ENCODE results near the gene SPOCK1.

SPOCK1 gene

GRCh38 chr5:137142346-137142745, 356.8 kb downstream of the SPOCK1 start:
- no peak for FAIRE-seq

DNA sequence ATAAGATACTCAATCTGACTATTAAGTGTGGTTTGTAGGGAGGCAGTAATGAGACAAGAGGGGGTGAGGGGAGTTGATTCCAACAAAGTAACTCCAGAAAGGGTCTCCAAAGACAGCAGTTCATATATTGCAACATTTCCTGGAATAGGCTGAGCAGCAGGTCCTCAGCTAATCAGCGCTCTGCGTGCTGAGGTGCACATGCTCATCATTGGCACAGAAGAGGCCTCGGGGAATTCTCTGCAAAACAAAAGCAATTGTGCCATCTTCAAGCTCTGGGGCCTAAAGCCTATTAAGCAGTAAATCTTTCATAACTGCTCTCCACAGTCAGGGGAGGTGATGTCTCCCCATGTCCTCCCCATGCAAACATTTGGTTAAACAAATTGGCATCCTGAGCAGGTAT, 357.3 kb downstream of the SPOCK1 start:
- no peak for FAIRE-seq

- FAIRE-seq: no peak
These were observed 362.0 kb downstream of the SPOCK1 start for GRCh38 chr5:137136991-137137632.

GRCh38 chr5:137134920-137135532, 364.1 kb downstream of the SPOCK1 start:
- no peak for FAIRE-seq

DNA sequence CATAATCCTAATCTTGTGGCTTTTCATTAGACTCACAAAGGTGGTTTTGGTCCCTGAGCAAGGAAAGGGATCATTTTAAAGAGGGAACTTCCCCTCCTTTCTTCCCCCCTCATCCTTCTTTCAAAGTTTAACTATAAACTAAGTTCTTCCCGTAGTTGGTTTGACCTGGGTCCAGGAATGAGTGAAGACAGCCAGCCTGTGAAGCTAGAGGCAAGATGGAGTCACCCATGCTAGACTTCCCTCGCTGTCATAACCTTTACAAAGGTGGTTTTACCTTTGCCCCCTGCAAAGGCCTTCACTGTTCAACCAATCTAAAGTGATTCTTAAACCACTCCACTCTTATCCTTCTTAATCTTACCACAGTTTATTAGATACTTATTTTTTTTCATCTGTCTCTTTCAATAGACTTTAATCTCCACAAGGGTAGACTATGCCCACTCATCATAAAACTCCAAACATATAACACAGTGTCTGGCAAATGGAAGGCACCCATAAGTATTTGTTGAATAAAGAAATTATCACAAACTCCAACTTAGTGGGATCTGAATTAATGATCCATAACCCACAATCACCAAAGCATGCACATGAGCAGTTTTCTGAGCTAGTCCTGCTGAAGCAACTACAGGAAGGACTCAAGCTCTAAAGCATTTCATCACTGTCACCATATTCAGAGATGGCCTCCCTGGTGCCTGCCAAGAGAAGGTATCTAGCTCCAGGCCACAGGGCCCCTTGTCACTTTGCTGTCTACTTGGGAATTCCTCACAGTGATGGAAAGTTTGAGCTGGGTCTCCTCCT, 369.0 kb downstream of the SPOCK1 start:
- no peak for FAIRE-seq

DNA sequence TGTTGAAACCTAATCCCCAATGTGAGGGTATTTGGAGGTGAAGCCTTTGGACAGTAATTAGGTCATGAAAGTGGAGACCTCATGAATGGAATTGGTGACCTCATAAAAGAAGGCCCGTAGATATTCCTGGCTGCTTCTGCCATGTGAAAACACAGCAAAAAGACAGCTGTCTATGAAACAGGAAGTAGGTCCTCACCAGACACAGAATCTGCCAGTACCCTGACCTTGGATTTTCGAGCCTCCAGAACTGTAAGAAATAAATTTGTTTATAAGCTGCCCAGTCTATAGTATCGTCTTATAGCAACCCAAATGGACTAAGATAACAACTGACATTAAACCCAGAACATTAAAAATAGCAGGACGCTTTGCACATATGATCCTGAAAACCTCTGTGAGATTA, 371.1 kb downstream of the SPOCK1 start:
- no peak for FAIRE-seq

DNA sequence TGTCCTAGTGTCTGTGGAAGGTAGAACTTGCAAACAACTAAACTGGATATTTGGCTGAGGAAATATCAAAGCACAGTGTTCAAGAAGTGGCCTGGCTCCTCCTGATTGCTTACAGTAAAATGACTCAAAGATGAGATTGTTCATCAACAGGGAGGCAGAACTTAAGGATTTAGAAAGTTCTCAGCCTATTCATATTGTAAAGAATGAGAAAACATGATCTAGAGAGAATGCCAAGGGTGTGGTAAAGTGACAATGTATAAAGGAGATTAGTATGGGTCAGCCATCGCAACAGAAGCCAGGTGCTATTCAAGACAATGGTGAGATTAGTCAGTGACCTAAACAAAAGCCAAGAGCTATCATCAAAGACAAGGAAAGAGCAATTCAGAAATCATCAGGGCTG, 372.3 kb downstream of the SPOCK1 start:
- FAIRE-seq: no peak

GRCh38 chr5:137122558-137122957, 376.6 kb downstream of the SPOCK1 start:
- FAIRE-seq: no peak

GRCh38 chr5:137122075-137122474, 377.1 kb downstream of the SPOCK1 start:
- FAIRE-seq: peak; percentile 90

- no peak for FAIRE-seq
These were observed 379.8 kb downstream of the SPOCK1 start for GRCh38 chr5:137119321-137119720.

DNA sequence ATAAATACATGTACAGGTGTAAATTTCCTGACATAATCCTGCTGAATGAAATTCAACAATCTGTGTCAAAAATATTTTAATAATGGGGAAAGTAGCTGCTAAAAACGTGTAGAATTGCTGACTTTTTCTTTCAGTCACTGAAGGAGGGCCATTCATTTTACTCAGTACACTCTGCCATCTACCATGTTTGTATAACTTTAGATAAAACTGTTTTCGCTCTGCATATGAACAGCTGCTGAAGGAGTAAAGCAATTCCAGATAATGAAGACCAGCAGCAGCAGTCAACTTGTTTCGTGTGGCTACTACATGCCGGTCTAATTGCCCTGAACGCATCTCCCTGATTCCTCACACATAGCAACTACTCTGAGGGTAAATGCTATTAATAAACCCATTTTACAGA, 380.5 kb downstream of the SPOCK1 start:
- FAIRE-seq: no peak

DNA sequence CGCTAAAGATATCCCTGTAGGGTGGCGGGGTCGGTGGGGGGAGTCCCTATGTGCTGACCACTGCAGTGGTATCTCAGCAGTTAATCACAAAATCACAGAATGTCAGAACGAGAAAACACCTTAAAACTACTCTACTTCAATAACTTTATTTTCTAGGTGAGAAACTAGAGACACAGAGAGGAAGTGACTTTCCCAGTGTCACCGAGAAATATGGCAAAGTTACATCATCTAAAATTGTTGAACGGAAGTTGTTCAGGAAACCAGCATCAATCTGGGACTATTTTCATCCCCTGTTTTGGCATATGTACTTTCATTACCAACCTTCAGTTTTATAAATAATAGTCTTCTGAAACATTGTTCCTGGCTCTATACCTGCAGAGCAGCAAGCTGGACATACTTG, 384.0 kb downstream of the SPOCK1 start:
- FAIRE-seq: no peak

DNA sequence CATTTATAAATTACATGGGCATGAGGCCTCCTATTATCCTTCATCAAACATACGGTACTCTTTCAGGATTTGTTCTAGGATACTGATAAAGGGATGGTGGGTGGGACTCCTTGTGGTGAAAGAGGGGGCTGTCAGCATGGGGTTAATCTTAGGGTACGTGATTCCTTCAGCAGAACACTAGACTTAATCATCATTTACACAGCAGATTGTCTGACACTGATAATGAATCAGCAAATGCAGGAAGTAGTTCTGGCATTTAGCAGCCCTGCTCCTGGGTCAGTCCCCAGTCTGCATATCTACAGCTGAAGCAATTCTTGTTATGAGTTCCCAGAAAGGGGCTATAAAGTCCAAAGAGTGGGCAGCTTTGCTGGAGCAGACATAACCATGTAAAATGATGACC, 384.6 kb downstream of the SPOCK1 start:
- no peak for FAIRE-seq

DNA sequence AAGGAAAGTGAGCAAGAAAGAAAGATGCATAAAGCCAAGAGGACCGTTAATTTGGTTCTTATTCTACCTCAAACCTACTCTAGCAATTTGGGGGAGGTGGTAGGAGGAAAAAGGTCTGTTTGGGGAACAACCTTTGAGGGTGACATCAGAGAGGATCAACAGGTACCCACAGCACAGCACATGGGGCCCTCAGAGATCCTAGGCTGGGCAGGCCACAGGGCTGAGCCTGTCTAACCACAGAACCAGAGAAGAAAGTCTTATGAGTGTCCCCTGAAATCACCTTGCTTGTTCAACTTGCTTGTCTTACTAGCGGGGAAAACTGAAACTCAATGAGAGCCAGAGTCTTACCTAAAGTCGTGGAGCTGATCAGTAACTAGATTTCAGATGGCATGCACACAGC, 385.2 kb downstream of the SPOCK1 start:
- FAIRE-seq: no peak

- no peak for FAIRE-seq
These were observed 386.0 kb downstream of the SPOCK1 start for GRCh38 chr5:137113161-137113560.

DNA sequence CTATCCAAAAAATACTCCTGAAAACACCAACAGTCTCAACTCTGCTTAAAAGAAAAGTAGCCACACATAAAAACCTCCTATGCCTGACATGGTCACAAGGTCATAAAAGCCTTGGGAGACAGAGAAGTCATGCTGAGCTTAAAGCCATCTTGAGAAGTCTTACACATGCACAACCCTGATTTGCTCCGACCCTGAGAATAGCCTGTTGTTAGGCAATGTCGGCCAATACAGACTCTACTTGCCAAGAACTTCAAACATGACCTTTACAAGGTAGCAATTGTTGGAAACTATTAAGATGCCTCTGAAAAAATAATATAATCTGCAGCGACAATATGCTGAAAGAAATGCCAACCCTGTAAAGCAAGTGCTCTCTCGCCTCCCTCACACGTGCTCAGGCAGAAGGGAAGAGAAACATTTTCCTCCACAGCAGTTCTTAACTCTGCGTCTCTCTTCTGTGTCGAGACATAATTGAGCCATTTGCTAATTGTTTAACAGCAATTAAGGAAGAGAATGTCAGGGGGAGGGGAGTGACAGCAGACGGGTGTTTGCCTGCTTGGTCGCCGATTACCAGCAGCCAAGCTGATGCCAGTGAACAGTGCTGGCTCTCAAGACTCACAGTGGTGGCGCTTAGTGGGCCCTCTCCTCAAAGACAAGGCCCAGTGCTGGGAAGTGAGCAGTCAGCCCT, 393.6 kb downstream of the SPOCK1 start:
- no peak for FAIRE-seq

- no peak for FAIRE-seq
These were observed 397.6 kb downstream of the SPOCK1 start for GRCh38 chr5:137101544-137101943.

DNA sequence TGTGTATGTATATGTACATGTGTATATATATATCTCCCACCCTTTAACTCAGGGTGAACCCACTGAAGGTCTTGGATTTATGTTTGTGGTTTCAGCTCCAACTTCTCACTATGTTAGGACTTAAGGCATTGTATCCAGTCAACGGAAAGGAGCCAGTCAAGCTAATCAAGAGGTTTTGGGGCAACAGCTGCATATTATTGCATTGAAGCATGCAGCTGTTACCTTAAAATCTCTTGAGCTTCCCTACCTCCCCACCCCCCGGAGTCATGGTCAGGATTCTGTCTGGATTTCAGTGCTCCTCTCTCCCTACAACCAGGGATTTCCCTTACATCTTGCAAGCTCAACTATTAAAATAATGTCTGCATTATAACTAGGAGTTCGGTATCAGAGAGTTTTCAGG, 399.5 kb downstream of the SPOCK1 start:
- no peak for FAIRE-seq

- no peak for FAIRE-seq
These were observed 400.5 kb downstream of the SPOCK1 start for GRCh38 chr5:137098663-137099062.

DNA sequence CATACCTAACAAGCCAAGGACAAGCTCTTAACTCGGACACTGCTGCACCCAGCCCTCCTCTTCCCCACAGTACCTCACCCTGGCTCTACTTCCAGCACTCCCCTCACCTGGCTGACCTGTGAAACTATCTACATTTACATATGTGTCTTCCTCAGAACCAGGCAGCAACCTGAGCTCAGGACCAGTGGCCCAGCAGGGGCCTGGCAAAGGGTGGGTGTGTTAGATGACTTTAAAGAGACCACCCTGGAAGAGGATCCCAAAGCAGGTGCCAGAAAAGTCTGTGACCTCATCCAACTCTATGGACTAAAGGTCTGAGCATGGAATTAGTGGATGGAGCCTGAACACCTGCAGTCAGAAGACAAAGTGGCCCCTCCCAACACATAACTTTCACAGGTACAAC, 400.9 kb downstream of the SPOCK1 start:
- FAIRE-seq: no peak

- no peak for FAIRE-seq
These were observed 401.9 kb downstream of the SPOCK1 start for GRCh38 chr5:137097203-137097602.

DNA sequence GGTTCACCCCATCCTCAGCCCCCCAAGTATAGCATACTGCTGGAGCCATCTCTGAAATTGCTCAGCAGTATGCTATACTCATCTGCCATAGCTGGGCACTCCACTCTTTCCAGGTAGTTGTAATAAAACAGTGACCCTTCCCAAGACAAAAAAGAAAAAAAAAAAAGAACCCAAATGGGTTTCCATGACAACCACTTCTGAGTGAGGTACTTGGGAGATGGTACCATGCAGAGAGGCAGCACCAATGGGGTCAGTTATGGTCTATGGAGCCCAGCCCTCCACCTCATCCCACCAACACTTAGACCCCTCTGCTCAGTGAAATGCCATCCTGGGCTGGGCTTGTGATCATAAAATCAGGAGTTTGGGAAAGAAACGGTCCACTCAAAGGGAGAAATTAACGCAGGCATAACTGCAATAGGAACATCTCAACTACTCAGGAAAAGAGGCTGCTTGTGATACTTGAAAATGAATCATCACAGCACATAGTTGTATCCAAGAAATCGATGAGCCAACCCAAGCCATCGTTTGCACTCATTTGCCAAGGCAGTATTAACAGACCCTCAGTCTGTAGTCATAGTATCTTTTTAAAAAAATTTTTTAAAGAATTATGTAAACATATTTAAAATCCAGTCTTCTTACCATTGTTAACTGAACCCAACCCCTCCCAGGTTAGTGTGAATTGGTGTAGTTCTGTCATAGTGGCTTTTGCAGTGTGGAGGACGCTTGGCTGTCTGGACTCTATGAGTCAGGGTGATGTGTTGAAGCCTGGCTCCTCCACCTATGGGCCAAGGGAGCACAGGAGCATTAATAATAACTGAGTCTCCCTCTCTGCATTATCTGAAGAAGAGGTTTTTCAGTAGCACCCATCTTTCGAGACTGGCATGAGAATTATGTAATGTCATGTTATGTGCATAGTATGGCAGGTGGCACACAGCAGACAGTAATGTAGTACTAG, 402.7 kb downstream of the SPOCK1 start:
- no peak for FAIRE-seq
